Measurements from ENCODE around the gene CLK4.
A peak's percentile ranks its signal among the peaks of the same experiment; 100 is the strongest.

Gene CLK4

DNA sequence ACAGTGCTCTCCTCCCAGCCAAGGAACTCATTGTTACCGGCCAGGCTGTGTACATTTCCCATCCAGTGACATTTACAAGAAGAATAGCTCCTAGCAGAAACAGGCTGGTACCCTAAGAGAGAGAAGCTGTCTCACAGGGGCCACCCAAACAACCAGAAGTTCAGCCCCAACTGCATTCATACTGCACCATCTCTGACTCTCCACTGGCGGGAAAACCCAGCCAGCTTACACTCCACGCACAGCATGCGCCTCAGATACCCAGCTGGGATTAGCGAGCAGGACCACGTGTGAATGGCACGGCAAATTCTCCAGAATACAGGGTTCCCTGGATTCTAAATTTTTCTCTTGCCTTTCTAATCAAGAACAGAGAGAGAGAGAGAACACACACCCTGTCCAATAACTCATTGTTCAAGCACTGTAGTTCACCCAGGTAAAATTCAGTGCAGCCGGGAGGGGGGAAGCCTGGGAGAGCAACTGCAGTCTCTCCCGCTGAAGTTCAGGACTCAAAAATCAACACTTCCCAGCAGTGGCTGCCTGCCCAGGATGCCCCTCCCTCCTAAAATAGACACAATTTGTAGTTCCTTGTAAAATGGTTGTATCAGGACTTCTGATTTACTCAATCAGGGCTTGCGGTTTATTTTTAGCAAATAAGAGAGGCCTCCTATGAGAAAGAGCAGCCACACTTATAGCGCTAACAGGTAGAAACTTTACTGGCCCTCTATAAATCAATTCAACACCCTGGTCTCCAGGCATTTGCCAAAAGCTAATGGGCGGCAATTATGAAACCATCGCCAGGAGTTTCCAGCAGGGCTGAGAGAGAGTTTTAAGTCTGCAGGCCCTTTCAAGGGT lies 38.9 kb downstream of the CLK4 start:
- DNase-seq (ENCODE audit: low read depth in 2 of 2), result no peak

DNA sequence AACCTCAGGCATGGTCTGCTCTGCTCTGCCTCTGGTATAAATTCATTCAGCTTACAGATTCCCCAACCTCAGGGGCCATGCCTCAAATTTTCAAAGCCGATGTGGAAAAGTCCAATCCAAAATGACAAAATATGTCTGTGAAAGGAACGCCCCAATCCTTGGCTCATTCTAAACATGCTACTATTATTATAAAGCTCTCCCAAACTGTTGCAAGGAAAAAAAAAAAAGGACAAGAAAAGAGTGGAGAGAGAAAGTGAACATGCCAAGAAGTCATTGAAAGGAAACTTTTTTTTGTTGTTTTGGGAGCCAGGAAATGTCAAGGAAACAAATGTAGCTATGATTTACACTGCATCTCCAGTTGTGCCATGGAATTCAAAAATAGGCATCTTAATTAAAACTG lies 40.5 kb downstream of the CLK4 start:
- no peak for DNase-seq (ENCODE audit: low read depth in 2 of 2)

DNA sequence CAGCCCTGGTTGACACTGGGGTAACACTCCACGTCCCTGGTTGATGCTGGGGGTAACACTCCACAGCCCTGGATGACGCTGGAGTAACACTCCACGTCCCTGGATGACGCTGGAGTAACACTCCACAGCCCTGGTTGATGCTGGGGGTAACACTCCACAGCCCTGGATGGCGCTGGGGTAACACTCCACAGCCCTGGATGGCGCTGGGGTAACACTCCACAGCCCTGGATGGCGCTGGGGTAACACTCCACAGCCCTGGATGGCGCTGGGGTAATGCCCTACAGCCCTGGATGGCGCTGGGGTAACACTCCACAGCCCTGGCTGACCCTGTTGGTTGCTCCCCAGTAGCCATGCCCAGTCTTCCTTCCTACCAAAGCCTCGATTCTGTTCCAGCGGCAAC lies 41.4 kb downstream of the CLK4 start:
- DNase-seq (ENCODE audit: low read depth in 2 of 2), result peak in 1 of 2 donors; percentile 22

DNA sequence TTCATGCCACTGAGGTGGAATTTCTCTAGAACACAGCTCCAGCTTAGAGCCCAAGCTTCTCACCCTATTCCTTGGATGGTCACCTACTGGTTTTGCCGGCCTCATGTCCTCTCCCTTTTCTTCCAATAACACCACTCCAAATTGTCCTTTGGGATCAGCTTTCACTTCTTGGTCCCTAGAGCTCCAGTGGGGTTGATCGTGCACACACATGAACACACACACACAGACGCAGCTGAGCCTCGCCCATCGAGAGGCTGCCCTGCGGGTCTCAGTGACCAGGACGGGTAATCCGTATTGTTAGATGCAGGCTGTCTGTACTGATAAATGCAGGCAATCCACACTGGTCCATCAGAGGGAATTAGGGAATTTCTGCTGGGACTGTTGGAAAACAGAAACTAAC lies 43.6 kb downstream of the CLK4 start:
- DNase-seq (ENCODE audit: low read depth in 2 of 2), result no peak

DNA sequence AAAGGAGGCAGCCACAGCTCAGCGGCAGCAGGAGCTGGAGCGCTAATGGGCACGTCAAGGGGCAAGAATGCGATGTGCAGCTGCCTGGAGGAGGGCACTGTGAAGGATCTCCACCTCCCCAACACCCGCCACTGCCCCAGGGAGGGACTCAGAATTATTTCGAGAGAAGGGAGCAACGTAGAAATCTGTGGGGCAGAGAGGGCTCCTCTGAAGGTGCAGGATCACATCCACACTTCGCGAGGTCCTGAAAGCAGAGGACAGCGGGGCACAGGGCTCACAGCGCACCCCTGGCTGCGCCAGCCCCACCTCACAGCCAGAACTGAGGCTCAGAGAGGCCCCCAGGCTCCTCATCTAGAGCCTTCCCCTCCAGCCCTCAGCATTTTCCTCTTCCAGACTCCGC lies 44.6 kb downstream of the CLK4 start:
- no peak for DNase-seq (ENCODE audit: low read depth in 2 of 2)

DNA sequence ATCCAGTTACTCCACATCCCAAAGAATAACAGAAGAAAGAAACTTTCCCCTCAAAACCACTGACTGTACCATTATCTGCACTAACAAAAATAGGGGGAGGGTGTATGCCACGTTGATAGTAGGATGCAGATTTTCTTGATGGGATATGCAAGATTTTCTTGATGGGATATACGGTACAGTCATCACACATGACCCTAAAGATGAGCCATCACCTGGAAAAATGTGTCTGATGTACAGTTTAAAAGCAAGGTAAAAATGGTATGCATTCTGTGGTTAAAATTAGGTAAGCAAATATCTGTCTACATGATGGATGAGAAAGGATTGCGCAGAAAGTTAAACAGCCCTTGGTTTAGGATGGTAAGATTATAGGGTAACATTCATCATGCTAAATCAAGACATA lies 45.2 kb downstream of the CLK4 start:
- DNase-seq (ENCODE audit: low read depth in 2 of 2), result no peak

DNA sequence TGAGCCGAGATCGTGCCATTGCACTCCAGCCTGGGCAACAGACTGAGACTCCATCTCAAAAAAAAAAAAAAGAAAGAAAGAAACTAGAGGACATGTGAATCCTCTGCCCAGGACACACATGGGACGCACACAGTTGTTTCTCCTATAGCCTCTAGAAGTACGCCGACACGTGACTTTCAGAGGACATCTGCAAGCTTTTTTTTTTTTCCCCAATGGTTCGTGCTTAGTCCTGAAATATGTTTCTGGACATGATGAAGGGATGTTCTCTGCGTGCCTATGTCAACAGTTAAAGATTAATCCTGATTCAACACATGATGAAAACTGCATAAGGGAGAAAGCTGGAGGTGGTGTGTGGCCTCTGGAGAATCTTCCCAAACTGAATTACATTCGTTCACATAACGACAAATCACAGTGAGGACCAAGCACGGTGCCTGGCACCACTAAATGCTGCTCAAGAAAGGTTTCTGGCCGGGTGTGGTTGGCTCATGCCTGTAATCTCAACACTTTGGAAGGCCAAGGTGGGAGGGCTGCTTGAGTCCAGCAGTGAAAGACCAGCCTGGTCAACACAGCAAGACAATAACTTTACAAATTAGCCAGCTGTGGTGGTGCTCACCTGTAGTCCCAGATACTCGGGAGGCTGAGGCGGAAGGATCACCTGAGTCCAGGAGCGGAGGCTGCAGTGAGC lies 46.4 kb downstream of the CLK4 start:
- no peak for DNase-seq (ENCODE audit: low read depth in 2 of 2)

DNA sequence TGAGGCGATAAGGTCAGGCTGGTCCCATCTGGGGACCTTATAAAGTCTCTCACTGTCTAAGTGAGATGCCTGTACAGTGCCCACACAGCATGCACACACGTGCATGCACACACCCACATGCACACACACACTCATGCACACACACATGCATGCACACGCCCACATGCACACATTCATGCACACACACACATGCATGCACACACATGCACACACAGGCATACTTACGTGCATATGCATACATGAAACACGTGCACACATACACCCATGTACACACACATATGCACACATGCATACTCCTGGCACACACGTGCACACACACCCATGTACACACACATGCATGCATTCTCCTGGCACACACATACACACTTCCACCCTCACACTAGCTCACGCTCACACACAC lies 48.9 kb downstream of the CLK4 start:
- no peak for DNase-seq (ENCODE audit: low read depth in 2 of 2)

DNA sequence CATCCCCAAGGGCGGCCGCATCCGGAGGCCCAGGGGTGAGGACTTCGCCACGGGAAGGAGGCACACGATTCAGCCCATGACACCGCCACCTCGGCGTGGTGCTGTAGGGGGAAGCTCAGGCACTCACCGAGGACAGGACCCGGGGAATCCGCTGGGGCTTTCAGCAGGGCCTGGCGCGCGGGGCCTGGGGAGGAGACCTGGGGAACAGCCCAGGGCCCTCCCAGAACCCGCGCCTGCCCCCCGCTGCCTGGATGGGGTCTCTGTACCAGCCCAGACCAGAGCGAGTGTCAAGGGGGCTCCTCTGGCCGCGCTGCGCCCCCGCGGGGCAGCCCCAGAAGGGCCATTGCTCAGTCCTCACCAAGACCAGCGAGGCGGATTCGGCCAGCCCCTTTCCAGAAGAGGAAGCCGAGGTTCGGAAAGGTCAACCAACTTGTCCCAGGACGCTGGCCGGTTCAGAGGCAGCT lies 49.4 kb downstream of the CLK4 start:
- DNase-seq (ENCODE audit: low read depth in 2 of 2), result no peak

DNA sequence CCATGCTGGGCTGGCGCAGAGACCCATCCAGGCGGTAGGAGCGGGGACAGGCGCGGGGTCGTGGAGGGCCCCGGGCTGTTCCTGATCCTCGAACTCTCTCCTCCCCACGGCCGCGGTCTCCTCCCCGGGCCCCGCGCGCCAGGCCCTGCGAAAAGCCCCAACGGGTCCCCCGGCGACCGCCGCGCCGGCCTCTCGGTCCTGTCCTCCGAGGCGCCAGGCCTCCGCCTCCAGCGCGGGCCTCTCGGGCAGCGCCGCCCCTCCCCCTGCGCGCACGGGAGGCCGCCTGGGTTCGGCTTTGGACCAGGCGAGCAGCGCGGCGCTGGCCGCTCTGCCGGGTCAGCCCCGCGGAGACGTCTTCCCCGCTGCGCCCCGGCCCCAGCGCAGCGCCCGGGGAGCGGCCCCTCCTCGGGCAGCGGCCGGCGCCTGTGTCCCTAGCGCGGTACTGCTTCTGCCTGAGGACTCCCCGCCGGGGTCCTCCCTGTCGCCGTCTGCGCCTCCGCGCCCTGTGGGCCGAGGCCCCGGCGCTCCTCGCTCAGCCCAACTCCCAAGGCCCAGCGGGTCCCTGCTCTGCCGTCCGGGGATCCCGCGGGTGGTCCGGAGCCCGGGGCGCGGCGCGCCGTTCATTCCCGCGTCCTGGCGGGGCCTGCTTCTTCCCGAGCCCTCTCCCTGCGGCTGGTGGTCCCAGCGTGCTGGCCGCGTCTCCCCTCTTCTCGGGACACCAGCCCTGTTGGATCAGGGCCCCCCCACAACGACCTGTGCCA lies 50.1 kb downstream of the CLK4 start:
- DNase-seq (ENCODE audit: low read depth in 2 of 2), result no peak

DNA sequence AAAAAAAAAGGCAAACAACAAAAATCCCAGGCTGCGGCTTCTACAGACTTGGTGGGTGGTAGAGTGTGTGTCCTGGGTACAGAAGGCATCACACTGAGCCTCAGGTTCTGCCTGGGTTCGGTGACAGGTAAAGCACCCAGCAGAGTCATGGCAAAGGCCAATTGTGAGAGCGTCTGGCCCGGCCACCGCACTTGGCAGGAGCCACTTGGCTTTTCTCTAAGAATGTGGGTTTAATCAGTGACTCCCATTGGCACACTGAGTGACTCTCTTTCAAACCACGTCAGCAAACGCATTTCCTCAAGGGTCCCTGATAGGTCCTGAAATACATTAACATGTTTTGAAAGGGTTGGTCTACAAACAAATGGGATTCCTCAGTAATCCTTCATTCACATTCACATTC lies 53.6 kb downstream of the CLK4 start:
- DNase-seq (ENCODE audit: low read depth in 2 of 2), result no peak

DNA sequence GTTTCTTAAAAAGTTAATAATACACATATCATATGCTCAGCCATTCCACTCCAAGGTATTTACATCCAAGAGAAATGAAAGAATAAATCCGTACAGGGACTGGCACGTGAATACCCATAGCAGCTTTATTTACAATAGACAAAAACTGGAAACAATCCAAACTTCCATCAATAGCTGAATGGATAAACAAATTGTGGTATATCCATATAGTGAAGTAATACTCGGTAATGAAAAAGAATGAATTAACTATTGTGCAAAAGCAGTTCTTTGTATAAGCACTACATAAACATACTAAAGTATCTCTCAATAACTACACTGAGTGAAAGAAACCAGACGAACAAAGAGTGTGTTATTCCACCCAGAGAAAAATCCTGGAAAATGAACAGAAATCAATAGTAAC lies 54.2 kb downstream of the CLK4 start:
- no peak for DNase-seq (ENCODE audit: low read depth in 2 of 2)

DNA sequence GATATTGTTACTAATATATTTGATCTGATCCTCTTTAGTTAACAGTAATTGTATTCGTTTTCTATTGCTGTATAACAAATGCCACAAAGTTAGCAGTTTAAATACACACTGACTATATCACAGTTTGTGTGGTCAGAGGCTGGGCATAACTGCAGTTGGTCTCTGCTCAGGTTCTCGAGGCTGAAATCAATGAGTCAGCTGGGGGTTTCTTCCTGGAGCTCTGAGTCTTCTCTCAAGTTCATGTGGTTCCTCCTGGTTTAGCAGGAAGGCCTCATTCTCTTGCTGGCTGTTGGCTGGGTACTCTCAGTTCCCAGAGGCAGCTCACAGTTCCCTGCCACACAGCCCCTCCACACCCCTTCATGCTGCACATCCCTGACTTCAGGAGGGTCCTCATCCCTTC lies 57.4 kb downstream of the CLK4 start:
- DNase-seq (ENCODE audit: low read depth in 2 of 2), result no peak

DNA sequence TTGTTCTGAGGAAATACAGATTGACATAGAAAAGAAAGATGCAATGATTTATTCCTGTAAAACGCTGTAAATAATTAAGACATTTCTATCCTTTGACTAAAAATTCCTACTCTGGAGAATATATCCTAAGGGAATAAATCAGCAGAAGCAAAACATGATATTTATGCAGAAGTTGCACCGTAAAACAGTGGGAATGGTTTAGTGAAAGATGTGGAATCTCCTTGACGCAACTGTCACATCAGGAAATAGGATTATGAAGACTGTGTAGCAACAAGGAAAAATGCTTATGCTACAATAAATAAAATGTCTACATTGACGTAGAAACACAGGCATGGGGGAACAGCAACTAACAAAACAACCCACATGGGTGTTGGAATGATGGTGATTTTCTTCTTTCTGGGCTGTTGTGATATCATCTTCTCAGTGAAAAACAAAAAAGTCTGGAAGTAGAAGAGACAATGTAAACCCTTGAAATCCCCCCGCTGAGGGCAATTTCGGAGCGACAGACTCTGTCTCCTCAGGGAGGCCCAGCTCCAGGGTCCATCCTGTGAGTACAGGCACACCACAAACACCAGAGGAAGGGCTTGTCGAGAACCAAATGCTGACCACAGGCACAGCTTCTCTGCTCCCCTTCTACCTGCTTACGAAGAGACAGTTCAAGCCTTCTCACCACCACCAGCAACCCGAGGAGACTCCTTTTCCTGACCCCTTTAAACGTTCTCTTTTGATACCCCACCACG lies 61.9 kb downstream of the CLK4 start:
- DNase-seq (ENCODE audit: low read depth in 2 of 2), result no peak

DNA sequence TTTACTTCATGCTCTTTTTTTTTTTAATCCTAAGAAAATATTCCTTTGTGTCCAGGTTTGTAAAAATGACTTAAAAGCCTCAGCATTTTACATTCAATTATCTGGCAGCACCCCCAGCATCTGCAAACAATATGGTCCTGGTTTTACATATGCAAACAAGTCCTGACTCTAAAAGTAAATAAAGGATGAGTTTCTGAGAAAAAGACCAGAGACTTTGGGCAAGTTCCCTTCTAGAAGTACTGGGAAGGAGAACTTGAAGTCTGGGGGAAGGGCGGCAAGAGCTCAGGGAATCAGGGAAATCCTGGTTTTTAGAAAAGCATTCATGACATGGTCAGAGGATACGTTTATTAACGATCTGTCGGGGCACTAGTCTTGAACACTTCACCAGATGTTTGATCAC lies 62.5 kb downstream of the CLK4 start:
- DNase-seq (ENCODE audit: low read depth in 2 of 2), result no peak

DNA sequence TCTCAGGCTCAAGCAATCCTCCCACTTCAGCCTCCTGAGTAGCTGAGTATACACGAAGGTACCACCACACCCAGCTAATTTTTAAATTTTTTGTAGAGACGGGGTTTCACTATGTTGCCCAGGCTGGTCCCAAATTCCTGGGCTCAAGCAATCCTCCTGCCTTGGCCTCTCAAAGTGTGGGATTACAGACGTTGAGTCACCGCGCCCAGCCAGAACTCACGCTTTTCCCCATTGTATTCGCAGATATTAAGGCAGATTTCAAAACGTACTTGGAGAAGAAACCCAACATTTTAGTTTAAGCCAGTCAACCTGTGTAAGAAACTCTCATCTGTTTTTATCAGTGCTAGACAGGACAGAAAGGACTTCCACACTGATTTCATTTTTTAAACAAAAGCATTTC lies 63.2 kb downstream of the CLK4 start:
- DNase-seq (ENCODE audit: low read depth in 2 of 2), result no peak

DNA sequence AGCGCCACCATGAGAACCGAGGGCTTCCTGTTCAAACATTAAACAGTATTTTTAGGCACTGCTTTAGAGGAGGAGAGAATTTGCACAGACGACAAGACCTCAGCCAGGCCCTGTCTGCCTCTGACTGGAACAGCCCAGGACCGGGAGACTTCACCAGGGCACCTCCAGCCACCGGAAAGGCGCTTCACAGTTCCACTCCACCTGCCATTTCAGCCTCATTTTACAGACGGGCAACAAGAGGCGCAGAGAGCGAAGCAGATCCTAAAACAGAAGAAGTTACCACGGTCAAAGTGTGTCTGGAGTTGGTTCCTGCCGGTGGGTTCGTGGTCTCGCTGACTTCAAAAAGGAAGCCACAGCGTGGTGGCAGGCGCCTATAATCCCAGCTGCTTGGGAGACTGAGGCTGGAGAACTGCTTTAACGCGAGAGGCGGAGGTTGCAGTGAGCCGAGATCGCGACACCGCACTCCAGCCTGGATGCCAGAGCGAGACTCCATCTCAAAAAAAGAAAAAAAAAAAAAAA lies 65.0 kb downstream of the CLK4 start:
- DNase-seq (ENCODE audit: low read depth in 2 of 2), result no peak

DNA sequence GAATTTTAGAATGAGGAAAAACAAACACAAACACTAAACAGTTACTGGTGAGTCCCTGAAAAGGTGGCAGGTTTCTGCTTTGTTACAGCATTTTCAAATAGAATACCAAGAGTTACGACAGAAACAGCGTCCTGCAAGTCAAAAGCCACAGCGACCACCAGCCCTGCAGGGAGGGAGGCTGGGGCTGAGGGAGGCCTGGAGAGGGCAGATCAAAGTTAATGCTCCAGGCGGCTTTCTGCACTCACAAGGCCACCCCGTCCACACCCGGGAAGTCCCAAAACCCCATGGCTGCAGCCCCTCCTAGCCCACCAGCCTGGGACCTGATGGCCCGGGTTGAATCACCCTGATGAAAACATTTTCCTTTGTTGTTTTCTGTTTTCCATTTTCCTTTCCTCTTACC lies 65.9 kb downstream of the CLK4 start:
- DNase-seq (ENCODE audit: low read depth in 2 of 2), result no peak

DNA sequence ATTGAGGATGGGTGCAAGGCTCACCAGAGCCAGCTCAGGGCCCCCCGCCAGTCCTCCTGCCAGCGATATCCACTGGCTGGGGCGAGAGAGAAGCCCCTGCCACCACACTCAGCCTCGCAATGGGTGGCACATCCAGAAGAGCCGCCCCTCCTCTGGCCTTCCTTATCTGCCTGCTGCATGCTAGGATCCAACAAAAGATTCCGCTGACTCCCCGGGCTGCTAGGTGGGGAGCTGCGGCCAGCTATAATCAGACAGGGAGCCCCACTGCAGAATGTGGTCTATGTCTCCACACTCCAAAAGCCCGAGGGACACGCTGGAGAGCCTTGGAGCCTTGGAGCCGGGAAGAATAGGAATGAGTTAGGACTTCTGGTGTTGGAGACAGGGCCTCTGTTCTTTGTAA lies 69.4 kb downstream of the CLK4 start:
- DNase-seq (ENCODE audit: low read depth in 2 of 2), result no peak

DNA sequence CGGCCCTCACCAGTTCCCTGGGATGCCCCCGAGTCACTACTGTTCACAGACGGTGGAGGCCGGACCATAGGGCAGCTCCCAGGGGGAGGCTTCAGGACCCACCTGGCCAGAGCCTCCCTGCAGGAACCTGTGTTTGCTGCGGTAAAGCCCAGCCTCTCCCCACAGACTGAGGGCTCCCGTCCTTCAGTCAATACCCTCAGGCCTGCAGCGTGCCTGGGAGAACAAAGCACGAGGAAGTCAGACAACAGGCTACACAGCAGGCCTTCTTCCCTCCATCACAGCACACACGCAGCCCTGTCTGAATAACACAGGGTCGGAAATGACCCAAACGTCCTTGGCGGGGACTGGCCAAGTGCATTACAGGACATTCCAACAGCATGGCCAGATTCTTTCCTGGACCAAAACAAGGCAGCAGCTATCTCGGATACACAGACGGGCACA lies 71.1 kb downstream of the CLK4 start:
- no peak for DNase-seq (ENCODE audit: low read depth in 2 of 2)

DNA sequence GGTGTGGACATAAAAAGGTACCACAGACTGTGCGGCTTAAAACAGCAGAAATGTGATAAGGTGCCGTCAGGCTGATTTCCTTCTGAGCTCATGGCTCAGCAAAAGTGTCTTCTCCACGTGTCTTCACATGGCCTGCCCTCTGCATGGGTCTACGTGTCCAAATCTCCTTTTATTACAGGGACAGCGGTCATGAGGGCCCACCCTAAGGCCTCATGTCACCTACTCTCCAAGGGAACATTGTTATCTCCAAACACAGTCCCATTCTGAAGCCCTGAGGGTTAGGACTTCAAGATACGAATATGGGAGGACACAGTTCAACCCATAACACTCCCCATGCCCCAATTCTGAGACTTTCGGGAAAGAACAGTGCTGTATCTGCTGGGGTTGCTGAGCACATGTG lies 71.8 kb downstream of the CLK4 start:
- no peak for DNase-seq (ENCODE audit: low read depth in 2 of 2)

DNA sequence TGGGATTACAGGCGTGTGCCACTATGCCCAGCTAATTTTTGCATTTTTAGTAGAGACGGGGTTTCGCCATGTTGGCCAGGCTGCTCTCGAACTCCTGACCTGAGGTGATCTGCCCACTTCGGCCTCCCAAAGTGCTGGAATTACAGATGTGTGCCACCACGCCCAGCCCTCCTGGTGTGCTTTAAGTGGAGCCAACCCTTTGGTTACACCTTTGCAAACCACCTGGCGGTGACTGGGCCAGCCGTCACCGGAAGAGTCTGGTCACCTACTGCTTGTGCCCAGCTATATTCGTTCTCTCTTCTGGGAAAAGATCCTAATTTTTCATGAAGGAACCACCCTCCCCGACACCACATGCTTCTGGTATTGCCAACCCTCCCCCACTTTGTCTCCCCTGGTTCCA lies 72.5 kb downstream of the CLK4 start:
- no peak for DNase-seq (ENCODE audit: low read depth in 2 of 2)
